Ovary (tissue), 3 donors: ENCODE results near the gene VWA2.

ENCODE experiments used
- POLR2A ChIP-seq: fragments of 450-650 bp; IDR thresholded peaks from one replicate; pipeline ENCODE4 v1.6.1; 2017; ENCODE audit warnings: antibody characterized with exemption, mild to moderate bottlenecking, moderate library complexity
- TF ChIP-seq, protein P1 (sequence below), 3 donors: fragments of 450-650 bp in 2 of 3; fragments of 200-600 bp in 1 of 3; IDR thresholded peaks; one replicate each; pipeline versions ENCODE4 v1.5.1 to v1.8.0; 2016 to 2022; ENCODE audit warnings: antibody characterized with exemption in 3 of 3, mild to moderate bottlenecking in 1 of 3
- donor health status: DM: no; HTN: no; CAD: no.

DNA sequence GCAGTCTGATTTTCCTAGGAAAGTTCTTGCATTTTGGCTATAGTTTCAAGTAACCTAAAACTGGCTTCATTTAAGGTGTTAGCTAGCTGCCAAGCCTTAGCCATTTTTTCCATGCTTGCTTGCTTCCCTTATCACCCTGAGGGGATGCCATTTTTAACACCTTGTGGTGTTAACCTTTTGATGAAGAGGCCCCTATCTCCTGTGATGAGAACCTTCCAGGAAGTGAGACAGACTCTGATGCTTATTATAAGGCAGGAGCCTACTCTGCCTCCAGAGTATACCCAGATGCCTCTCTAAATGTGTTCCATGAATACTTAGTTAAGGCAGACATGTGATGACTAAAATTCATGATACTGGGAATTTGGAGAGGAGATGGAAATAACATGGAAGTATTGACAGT is 4.9 kb upstream of the VWA2 start:
- TF ChIP-seq, protein P1, sequence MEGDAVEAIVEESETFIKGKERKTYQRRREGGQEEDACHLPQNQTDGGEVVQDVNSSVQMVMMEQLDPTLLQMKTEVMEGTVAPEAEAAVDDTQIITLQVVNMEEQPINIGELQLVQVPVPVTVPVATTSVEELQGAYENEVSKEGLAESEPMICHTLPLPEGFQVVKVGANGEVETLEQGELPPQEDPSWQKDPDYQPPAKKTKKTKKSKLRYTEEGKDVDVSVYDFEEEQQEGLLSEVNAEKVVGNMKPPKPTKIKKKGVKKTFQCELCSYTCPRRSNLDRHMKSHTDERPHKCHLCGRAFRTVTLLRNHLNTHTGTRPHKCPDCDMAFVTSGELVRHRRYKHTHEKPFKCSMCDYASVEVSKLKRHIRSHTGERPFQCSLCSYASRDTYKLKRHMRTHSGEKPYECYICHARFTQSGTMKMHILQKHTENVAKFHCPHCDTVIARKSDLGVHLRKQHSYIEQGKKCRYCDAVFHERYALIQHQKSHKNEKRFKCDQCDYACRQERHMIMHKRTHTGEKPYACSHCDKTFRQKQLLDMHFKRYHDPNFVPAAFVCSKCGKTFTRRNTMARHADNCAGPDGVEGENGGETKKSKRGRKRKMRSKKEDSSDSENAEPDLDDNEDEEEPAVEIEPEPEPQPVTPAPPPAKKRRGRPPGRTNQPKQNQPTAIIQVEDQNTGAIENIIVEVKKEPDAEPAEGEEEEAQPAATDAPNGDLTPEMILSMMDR (IDR thresholded peaks at IDR 0.05), result no peak
- no peak for TF ChIP-seq POLR2A
